SK-N-SH (cell line): Measurements from ENCODE around the gene TM2D3. TPM values are rescaled to one million over a fixed set of nuclear protein-coding genes. Genes with fewer than 3 reads are reported as not detected.

Experiments used
- CTCF ChIA-PET: fragments of 300-600, 350-600 bp; formaldehyde crosslinking; extraction: SDS; loops from one replicate; lab custom pipeline; 2021; lab: Yijun Ruan, JAX
- POLR2A ChIA-PET: fragments of 350-600 bp; sonication (Branson Sonifier 250); formaldehyde crosslinking; extraction: SDS; loops from one replicate; lab custom pipeline; 2020; ENCODE audit warnings: antibody characterized with exemption, inconsistent platforms; lab: Yijun Ruan, JAX
- DNase-seq: peaks from one replicate; pipeline ENCODE4 v3.0.0; 2012
- H2AFZ ChIP-seq: fragments of 200-600 bp; sonication (generic); 2 replicates; pipeline ENCODE4 v1.8.1; 2016; ENCODE audit warnings: antibody characterized with exemption, mild to moderate bottlenecking, low read depth
- H3F3A ChIP-seq: fragments of 200-600 bp; sonication (generic); replicated peaks from 2 replicates; pipeline ENCODE3; 2016; ENCODE audit warnings: antibody characterized with exemption, mild to moderate bottlenecking; ENCODE audit not compliant: insufficient read depth
- H3K27ac ChIP-seq, 2 experiments: fragments of 200-500 bp in 1 of 2; fragments of 200-600 bp in 1 of 2; sonication (Bioruptor generic) in 1 of 2; sonication (generic), shearing (Covaris generic) in 1 of 2; 2 replicates each; pipeline versions ENCODE4 v1.5.1 to v1.6.1; 2014 to 2016; ENCODE audit warnings: low read depth in 2 of 2, inconsistent platforms in 1 of 2, low read length in 1 of 2, mild to moderate bottlenecking in 1 of 2, mixed read lengths in 1 of 2
- H3K27me3 ChIP-seq: fragments of 200-600 bp; sonication (generic), shearing (Covaris generic); 2 replicates; pipeline ENCODE4 v1.6.1; 2016; ENCODE audit warnings: mixed run types; ENCODE audit not compliant: insufficient read depth
- H3K36me3 ChIP-seq, 2 experiments: fragments of 200-500 bp in 1 of 2; fragments of 200-600 bp in 1 of 2; sonication (Bioruptor generic) in 1 of 2; sonication (generic) in 1 of 2; replicated peaks in 1 of 2; 2 replicates each; pipeline versions ENCODE3 to v1.5.1; 2014 to 2016; ENCODE audit warnings: low read length in 1 of 2, mild to moderate bottlenecking in 1 of 2; ENCODE audit not compliant: insufficient read depth in 2 of 2, control insufficient read depth in 1 of 2
- H3K4me1 ChIP-seq, 2 experiments: fragments of 200-500 bp in 1 of 2; fragments of 200-600 bp in 1 of 2; sonication (Bioruptor generic) in 1 of 2; sonication (generic), shearing (Covaris generic) in 1 of 2; 2 replicates each; pipeline versions ENCODE4 v1.5.1 to v1.6.1; 2014 to 2016; ENCODE audit warnings: low read depth in 1 of 2, low read length in 1 of 2, mixed run types in 1 of 2; ENCODE audit not compliant: insufficient read depth in 2 of 2, control insufficient read depth in 1 of 2
- H3K4me2 ChIP-seq: fragments of 200-600 bp; sonication (generic), shearing (Covaris generic); 2 replicates; pipeline ENCODE4 v1.6.1; 2017; ENCODE audit warnings: mixed run types
- H3K4me3 ChIP-seq, 2 experiments: fragments of 200-500 bp in 1 of 2; fragments of 200-600 bp in 1 of 2; sonication (Bioruptor generic) in 1 of 2; sonication (generic), shearing (Covaris generic) in 1 of 2; 2 replicates each; pipeline versions ENCODE4 v1.5.1 to v1.8.1; 2014 to 2016; ENCODE audit warnings: low read depth in 2 of 2, inconsistent platforms in 1 of 2, low read length in 1 of 2, mild to moderate bottlenecking in 1 of 2, mixed read lengths in 1 of 2, moderate library complexity in 1 of 2
- H3K79me2 ChIP-seq: fragments of 200-600 bp; sonication (generic); 2 replicates; pipeline ENCODE4 v1.8.1; 2017; ENCODE audit warnings: mild to moderate bottlenecking; ENCODE audit not compliant: insufficient read depth
- H3K9ac ChIP-seq: fragments of 200-600 bp; sonication (generic); 2 replicates; pipeline ENCODE4 v1.6.1; 2017; ENCODE audit warnings: mixed run types
- H3K9me2 ChIP-seq: fragments of 200-600 bp; sonication (generic); 2 replicates; pipeline ENCODE4 v1.6.1; 2017; ENCODE audit warnings: mixed run types
- H3K9me3 ChIP-seq: fragments of 200-600 bp; sonication (generic); 2 replicates; pipeline ENCODE4 v1.6.1; 2017; ENCODE audit warnings: mixed run types, mild to moderate bottlenecking, moderate library complexity
- H4K20me1 ChIP-seq: fragments of 200-600 bp; sonication (generic); 2 replicates; pipeline ENCODE4 v1.6.1; 2017; ENCODE audit warnings: mild to moderate bottlenecking, mixed run types; ENCODE audit not compliant: insufficient read depth
- CHD2 ChIP-seq: fragments of 150-350 bp; IDR thresholded peaks from 2 replicates; pipeline ENCODE4 v1.6.1; 2018; ENCODE audit warnings: low read length; ENCODE audit not compliant: partially characterized antibody
- ELF1 ChIP-seq: IDR thresholded peaks from 2 replicates; pipeline ENCODE4 v1.4.0; 2012
- EZH2phosphoT487 ChIP-seq: fragments of 200-600 bp; sonication (generic); IDR thresholded peaks from 2 replicates; pipeline ENCODE4 v1.6.1; 2017; ENCODE audit warnings: low read depth, mixed run types, mild to moderate bottlenecking, antibody characterized with exemption, moderate library complexity, borderline replicate concordance
- FOSL2 ChIP-seq: IDR thresholded peaks from 2 replicates; pipeline ENCODE4 v1.4.0; 2012; ENCODE audit warnings: low read depth, mild to moderate bottlenecking, moderate library complexity, borderline replicate concordance
- FOXJ3 ChIP-seq: sonication (generic); formaldehyde crosslinking; IDR thresholded peaks from 2 replicates; pipeline ENCODE4 v1.5.1; 2020; ENCODE audit warnings: mild to moderate bottlenecking, missing genetic modification reagents
- GABPA ChIP-seq: IDR thresholded peaks from 2 replicates; pipeline ENCODE4 v1.4.0; 2012; ENCODE audit warnings: low read depth, mild to moderate bottlenecking
- IRF3 ChIP-seq: fragments of 150-350 bp; IDR thresholded peaks from 2 replicates; pipeline ENCODE4 v1.6.1; 2016; ENCODE audit warnings: mild to moderate bottlenecking, low read depth, low read length
- MAX ChIP-seq: IDR thresholded peaks from 2 replicates; pipeline ENCODE4 v1.4.0; 2012; ENCODE audit warnings: low read depth
- MXI1 ChIP-seq: IDR thresholded peaks from 2 replicates; pipeline ENCODE4 v1.6.1; 2012; ENCODE audit warnings: mild to moderate bottlenecking, low read depth, low read length, improper control_type of control experiment
- NRF1 ChIP-seq: IDR thresholded peaks from 2 replicates; pipeline ENCODE4 v1.6.1; 2012; ENCODE audit warnings: low read depth, mild to moderate bottlenecking, low read length
- PBX3 ChIP-seq: IDR thresholded peaks from 2 replicates; pipeline ENCODE4; 2012
- POLR2AphosphoS5 ChIP-seq: IDR thresholded peaks from 2 replicates; pipeline ENCODE4 v1.6.1; 2012; ENCODE audit warnings: low read depth, low read length
- RAD21 ChIP-seq: IDR thresholded peaks from 2 replicates; pipeline ENCODE4 v1.6.1; 2012; ENCODE audit warnings: mild to moderate bottlenecking, low read length
- REST ChIP-seq: IDR thresholded peaks from 2 replicates; pipeline ENCODE4 v1.6.1; 2012; ENCODE audit warnings: mild to moderate bottlenecking, low read depth, low read length, moderate library complexity
- SMC3 ChIP-seq: IDR thresholded peaks from 2 replicates; pipeline ENCODE4 v1.6.1; 2012; ENCODE audit warnings: low read depth, low read length, improper control_type of control experiment
- TEAD4 ChIP-seq: IDR thresholded peaks from 2 replicates; pipeline ENCODE4 v1.4.0; 2012; ENCODE audit warnings: mild to moderate bottlenecking, borderline replicate concordance; ENCODE audit not compliant: insufficient read depth
- YY1 ChIP-seq: IDR thresholded peaks from 2 replicates; pipeline ENCODE4 v1.4.0; 2012; ENCODE audit warnings: low read depth, mild to moderate bottlenecking
- ZBTB33 ChIP-seq: IDR thresholded peaks from 2 replicates; pipeline ENCODE4 v1.4.0; 2012; ENCODE audit warnings: low read depth, borderline replicate concordance
- WGBS: methylation state at CpG from one replicate; pipeline ENCODE4 v1.1.6; 2017; ENCODE audit warnings: low lambda C conversion rate; 5-methylcytosine and 5-hydroxymethylcytosine counted together
- polyA plus RNA-seq, 3 experiments: library from polyadenylated mRNA; depleted of rRNA; stranded (reverse); fragments of >200 nt; gene quantifications; 2 replicates each; pipeline ENCODE4 v1.2.3, GENCODE V29; 2012

TM2D3 gene
- polyA plus RNA-seq, 1 of the 3 experiments (the other 2 are of a cell fraction): 73.3 TPM

- H3K27me3 ChIP-seq: no peaks in the 10 kb centered on the region
- DNase-seq: no peak
- H3F3A ChIP-seq: peaks cover 9% of the 10 kb centered on the region
- H3K4me3 ChIP-seq: no peak overlapping the region
- no peaks in the 10 kb centered on the region for H3K9me2 ChIP-seq
- H2AFZ ChIP-seq: no peak overlapping the region
- H3K9ac ChIP-seq: no peak overlapping the region
- peaks cover 9% of the 10 kb centered on the region for H4K20me1 ChIP-seq
- H3K9me3 ChIP-seq: no peaks in the 10 kb centered on the region
- 93% methylated on average over 3 of the region's 3 CpGs for WGBS
- H3K36me3 ChIP-seq: peaks cover 28 to 38% of the 10 kb centered on the region in 2 experiments
- TF ChIP-seq RAD21 (no peak), GABPA (no peak), ELF1 (no peak), MXI1 (no peak), FOSL2 (no peak), YY1 (no peak), POLR2AphosphoS5 (no peak), ZBTB33 (no peak), NRF1 (no peak), EZH2phosphoT487 (no peak), CHD2 (no peak), FOXJ3 (CRISPR knock-in tag) (no peak), IRF3 (no peak), REST (no peak), MAX (no peak), PBX3 (no peak), TEAD4 (no peak), SMC3 (no peak)
- TF ChIP-seq, all 33 proteins: peak for 0
- no peaks in the 10 kb centered on the region for H3K79me2 ChIP-seq
- CTCF ChIA-PET: interaction anchor here (1.0 to 8.2 kb wide), 2 partner anchors 335 to 344 kb away, joined by 3 to 139 read pairs; partner anchors contain the start of gene SNRPA1
- H3K4me2 ChIP-seq: no peak overlapping the region
- H3K27ac ChIP-seq: no peak overlapping the region
- POLR2A ChIA-PET: no interaction called here
- H3K4me1 ChIP-seq: peaks cover 4 to 6% of the 10 kb centered on the region in 2 experiments; a peak in 2 of 4 replicates
These were observed 15.1 kb downstream of the TM2D3 start for GRCh38 chr15:101637038-101637437.
